Lower leg skin (tissue), 3 donors: ENCODE results near the gene NUDT19.

Experiments used
- POLR2A ChIP-seq, 2 donors: fragments of 450-650 bp; IDR thresholded peaks; one replicate each; pipeline ENCODE4 v1.6.1; 2016 to 2017; ENCODE audit warnings: antibody characterized with exemption in 2 of 2, mild to moderate bottlenecking in 1 of 2, moderate library complexity in 1 of 2
- TF ChIP-seq, protein P1 (sequence below), 3 donors: fragments of 450-650 bp; IDR thresholded peaks; one replicate each; pipeline ENCODE4 v1.5.1; 2016; ENCODE audit warnings: antibody characterized with exemption in 3 of 3, mild to moderate bottlenecking in 3 of 3, moderate library complexity in 2 of 3

- TF ChIP-seq, protein P1, sequence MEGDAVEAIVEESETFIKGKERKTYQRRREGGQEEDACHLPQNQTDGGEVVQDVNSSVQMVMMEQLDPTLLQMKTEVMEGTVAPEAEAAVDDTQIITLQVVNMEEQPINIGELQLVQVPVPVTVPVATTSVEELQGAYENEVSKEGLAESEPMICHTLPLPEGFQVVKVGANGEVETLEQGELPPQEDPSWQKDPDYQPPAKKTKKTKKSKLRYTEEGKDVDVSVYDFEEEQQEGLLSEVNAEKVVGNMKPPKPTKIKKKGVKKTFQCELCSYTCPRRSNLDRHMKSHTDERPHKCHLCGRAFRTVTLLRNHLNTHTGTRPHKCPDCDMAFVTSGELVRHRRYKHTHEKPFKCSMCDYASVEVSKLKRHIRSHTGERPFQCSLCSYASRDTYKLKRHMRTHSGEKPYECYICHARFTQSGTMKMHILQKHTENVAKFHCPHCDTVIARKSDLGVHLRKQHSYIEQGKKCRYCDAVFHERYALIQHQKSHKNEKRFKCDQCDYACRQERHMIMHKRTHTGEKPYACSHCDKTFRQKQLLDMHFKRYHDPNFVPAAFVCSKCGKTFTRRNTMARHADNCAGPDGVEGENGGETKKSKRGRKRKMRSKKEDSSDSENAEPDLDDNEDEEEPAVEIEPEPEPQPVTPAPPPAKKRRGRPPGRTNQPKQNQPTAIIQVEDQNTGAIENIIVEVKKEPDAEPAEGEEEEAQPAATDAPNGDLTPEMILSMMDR (IDR thresholded peaks at IDR 0.05), result no peak
- TF ChIP-seq POLR2A (IDR thresholded peaks at IDR 0.05), result no peak
Measured at GRCh38 chr19:32671883-32672593, 19.6 kb upstream of the NUDT19 start.
